ENCODE measurements around the gene CPLX3.

CPLX3 gene

GRCh38 chr15:74788042-74788682 lies 38.3 kb upstream of the CPLX3 start:
- DNase-seq (ENCODE audit: low spot score), result no peak

- no peak for DNase-seq (ENCODE audit: low spot score)
Observed at GRCh38 chr15:74788683-74789151, 37.7 kb upstream of the CPLX3 start.

- no peak for DNase-seq (ENCODE audit: low spot score)
Observed at GRCh38 chr15:74789171-74789631, 37.2 kb upstream of the CPLX3 start.

GRCh38 chr15:74789741-74790079 lies 36.7 kb upstream of the CPLX3 start:
- DNase-seq (ENCODE audit: low spot score), result no peak

GRCh38 chr15:74790080-74790916 lies 36.1 kb upstream of the CPLX3 start:
- DNase-seq (ENCODE audit: low spot score), result peak; percentile 83

GRCh38 chr15:74791007-74791406 lies 35.4 kb upstream of the CPLX3 start:
- no peak for DNase-seq (ENCODE audit: low spot score)

GRCh38 chr15:74791667-74792066 lies 34.8 kb upstream of the CPLX3 start:
- no peak for DNase-seq (ENCODE audit: low spot score)

- DNase-seq (ENCODE audit: low spot score), result no peak
Observed at GRCh38 chr15:74792227-74793016, 34.0 kb upstream of the CPLX3 start.

- DNase-seq (ENCODE audit: low spot score), result no peak
Observed at GRCh38 chr15:74793135-74794028, 33.0 kb upstream of the CPLX3 start.

GRCh38 chr15:74794248-74794969 lies 32.0 kb upstream of the CPLX3 start:
- no peak for DNase-seq (ENCODE audit: low spot score)

- no peak for DNase-seq (ENCODE audit: low spot score)
Observed at GRCh38 chr15:74794970-74795349, 31.5 kb upstream of the CPLX3 start.

GRCh38 chr15:74795966-74796625 lies 30.3 kb upstream of the CPLX3 start:
- no peak for DNase-seq (ENCODE audit: low spot score)

GRCh38 chr15:74798388-74799254 lies 27.8 kb upstream of the CPLX3 start:
- no peak for DNase-seq (ENCODE audit: low spot score)

GRCh38 chr15:74799255-74799855 lies 27.1 kb upstream of the CPLX3 start:
- DNase-seq (ENCODE audit: low spot score), result no peak

GRCh38 chr15:74799856-74800558 lies 26.4 kb upstream of the CPLX3 start:
- peak; percentile 94 for DNase-seq (ENCODE audit: low spot score)

- no peak for DNase-seq (ENCODE audit: low spot score)
Observed at GRCh38 chr15:74800559-74801094, 25.8 kb upstream of the CPLX3 start.

GRCh38 chr15:74801311-74801997 lies 25.0 kb upstream of the CPLX3 start:
- DNase-seq (ENCODE audit: low spot score), result no peak

All from AG08396 (cell line).